HG02943 (cell line): ENCODE measurements around the gene NDUFB10.
"Not testable (repeated sequence)": the region's sequence is repeated elsewhere in the genome, so short reads cannot be mapped to it uniquely, and the experiment has no call there.

Experiments
- ATAC-seq: cut with Tn5 transposase; IDR thresholded peaks from one replicate; pipeline ENCODE4 v1.9.1; 2021; ENCODE audit warnings: mild to moderate bottlenecking, low read depth, moderate library complexity; ENCODE audit not compliant: unreplicated experiment

Gene NDUFB10

DNA sequence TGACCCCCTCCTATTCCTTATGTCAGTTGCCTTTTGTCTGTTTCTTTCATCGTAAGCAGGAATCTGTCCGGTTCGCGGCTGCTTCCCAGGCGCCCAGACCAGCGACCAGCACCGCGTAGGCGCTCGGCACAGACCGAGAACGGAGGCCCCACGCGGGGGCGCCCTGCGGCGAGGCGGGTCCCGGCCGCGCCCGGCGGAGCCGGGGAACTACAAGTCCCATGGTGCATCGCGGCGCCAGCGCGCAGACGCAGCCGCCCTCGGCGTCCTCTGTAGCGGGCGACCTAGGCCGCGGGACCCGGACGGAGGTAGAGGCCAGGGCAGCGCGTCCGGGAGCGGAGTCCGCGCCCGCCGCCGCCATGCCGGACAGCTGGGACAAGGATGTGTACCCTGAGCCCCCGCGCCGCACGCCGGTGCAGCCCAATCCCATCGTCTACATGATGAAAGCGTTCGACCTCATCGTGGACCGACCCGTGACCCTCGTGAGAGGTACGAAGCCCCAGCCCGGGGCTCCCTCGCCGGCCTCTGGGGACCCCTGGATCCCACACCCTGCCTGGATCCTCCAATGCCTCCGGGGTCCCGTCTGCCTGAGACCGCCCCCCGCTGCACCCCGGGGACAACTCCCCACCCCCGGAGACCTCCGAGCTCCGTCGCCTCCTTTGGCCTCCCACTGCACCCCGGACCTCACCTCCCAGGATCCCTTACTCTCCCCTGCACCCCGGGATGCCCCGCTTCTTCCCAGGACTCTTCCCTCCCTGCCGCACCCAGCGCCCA lies at the start of gene NDUFB10:
Gene NDUFB10, plus strand, starts transcription at position 270 of the 771 bp plus-strand sequence. Its CDS starts 87 bp downstream, at position 357.
- peak; percentile 70 for ATAC-seq

DNA sequence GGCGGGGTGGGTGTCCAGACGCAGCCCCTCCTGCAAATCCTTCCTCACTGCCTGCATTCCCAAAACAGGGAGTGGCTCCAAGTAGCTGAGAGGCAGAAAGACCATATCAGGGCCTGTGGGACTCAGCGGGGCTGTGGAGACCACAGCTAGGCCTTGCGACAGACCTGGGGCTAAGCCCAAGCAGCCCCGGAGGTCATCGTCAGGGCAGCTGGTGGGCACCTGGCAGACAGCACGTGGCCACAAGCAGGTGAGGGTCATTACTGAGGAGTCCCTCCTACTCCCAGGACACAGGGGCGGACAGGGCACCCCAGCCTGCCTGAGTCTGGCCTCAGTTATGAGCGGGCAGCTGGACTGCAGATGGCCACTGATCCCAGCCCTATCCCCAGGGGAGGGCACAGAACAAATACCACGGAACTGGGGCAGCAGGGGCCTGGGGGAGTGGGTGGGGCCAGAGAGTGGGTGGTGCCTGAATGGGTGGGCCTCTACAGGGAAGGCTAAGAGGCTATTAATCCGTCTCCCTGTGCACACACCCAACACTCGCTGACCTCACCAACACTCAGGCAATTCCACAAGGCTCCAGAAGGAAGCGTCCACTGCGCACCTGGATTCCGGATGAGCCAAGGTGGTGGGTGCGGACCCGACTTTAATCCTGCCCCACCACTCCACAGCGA lies 49.6 kb upstream of the NDUFB10 start:
- ATAC-seq = no peak

DNA sequence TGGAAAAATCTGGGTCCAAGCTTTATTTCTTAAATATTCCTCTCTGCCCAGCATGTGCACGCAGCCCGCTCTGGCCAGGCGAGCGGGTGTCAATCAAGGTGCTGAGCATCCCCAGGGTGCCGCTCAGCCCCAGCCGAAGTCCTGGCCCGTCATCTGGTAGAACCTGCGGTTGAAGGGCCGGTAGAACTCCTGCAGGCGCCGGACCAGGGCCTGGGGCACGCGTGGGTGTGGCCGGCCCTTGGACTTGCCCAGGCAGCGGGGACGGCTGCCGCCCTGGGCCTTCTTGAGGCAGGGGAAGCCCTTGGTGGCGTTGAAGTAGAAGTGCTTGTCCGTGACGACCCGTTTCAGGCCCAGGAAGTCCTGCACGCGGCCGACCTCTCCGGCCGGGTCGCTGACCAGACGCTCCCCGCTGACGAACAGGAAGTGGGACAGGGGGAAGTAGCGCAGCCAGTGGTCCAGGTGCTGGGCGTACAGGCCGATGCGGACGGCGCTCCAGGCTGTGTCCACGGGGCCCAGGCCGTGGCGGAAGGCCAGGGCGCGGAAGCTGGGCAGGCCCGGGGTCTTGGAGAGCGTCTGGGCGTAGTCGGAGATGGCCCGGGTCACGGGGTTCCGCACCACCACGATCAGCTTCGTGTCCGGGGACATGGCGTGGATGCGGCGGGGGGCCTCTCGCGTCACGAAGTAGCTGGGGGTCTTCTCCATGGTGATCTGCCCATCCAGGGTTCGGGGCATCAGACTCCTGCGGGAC lies 47.7 kb upstream of the NDUFB10 start:
- ATAC-seq = no peak

DNA sequence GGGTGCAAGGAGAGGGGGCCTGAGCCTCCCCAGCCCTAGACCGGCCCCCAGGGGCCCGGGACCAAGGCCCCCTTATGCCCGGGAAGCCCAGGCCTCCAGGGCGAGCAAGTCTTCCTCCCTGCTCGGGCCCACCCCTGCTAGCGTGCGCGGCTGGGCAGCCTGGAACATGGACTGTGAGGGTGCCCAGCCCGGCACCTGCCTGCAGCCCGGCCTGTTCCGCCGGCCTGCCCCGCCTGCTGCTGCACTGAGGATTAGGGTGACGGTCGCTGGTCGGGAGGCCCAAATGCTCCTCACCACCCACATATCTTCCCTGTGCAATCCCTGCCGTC lies 47.2 kb upstream of the NDUFB10 start:
- no peak for ATAC-seq

DNA sequence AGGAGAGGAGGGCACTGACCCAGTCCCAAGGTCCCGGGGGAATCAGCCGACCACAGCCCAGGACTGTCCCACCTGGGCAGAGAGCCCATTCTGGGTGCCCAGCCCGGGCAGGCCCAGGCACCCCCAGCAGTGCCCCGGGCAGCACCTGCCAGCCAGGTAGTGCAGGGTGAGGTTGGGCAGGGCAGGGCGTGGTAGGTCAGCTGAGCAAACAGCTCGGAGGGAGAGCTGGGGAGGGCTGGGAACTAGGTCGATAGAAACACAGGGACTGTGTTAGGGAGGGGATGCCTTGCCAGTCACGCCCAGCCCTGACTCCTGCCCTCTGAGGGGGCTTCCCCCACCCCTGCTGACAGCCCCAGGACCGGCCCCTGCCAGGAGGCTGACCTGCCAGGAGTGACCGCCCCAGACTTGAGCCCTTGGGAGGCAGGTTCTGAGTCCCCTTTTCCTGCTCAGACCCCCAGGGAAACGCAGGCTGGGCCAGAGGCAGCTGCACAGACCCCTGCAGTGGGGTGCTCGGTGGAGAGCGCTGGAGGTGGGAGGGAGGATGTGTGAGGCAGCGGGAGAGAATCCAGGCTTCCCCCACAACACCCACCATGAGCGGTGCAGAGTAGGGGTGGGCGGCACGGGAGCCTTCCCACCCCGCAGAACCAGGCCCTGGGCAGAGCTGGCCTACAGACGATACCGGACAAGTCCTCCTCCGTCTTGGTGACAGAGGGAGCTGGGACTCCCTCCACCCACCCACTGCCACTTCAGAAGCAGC lies 45.8 kb upstream of the NDUFB10 start:
- no peak for ATAC-seq

DNA sequence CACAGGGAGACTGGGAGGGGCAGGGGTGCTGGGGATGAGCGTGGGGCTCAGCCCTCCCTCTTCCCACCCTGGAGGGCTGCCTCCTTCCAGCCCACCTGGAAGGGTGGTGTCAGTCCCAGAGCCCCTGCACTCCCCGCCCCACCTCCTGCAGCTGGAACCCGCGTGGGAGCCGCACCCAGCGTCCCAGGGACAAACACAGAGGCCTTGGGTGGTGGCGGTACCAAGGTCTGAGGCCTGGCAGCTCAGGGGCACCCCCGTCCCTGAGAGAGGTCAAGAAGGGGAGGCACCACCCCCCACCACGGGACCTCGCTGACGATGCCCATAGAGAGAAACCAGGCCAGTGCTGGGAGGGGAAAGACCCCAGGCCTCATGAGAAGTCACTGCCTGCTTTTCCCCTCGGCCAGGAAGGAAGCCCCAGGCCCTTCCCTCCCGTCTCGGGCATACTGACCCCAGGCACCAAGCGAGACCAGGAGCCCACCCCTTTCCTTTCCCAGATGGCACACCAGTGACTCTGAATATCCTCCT lies 45.2 kb upstream of the NDUFB10 start:
- no peak for ATAC-seq

DNA sequence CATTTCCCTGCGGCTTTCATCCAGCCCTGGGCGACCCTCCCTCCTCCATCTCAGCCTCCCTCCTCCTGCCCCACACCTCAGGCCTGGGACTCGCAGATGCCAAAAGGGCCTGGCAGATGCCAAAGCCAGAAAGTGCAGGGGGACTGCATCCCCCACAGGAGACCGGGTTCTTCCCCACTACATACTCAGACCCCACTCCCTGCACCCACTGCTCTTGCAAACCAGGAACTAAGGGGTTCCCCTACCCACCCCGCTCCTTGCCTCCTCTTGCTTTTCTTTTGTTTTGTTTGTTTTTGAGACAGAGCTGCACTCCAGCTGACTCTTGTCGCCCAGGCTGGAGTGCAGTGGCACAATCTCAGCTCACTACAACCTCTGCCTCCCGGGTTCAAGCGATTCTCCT lies 44.4 kb upstream of the NDUFB10 start:
- ATAC-seq = no peak

DNA sequence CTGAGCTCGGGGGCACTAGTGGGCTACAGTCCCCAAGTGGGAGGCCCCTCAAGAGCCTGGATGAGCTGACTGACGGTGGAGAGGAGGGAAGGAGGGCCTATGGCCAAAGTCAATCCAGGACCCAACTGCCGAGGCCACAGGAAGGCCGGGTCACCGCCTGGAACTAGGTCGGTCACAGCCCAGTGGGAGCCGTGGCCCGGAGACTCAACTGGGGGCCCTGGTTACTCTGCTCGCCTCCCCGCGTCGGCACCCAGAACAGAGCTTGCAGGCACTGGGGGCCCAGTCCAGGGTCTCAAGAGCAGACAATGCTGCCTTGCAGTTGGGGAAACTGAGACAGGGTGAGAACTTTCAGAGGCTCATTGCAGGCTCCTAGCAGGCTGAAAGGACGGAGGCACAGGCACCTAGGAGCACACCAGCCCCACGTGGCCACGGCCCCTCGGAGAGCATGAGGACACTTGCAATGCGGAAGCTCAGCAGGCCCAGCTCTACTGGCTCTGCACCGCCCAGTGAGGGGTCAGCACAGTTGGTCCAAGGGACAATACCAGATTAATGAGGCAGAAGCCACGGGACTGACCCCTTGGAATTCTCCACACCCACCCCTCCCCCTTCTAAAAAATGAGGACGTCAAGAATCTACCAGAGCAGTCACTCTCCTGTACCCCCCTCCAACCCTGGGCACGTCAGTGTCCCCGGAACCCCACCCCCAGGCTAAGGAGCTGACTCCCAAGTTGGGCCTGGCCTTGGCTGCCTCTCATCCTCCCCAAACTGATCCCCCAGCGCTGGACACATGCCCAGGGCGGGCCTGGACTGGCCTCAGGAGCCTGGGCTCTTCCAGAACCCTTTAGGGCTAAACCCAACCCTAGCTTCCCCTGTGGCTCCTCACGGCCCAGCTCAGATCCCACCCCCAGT lies 43.4 kb upstream of the NDUFB10 start:
- ATAC-seq = no peak

DNA sequence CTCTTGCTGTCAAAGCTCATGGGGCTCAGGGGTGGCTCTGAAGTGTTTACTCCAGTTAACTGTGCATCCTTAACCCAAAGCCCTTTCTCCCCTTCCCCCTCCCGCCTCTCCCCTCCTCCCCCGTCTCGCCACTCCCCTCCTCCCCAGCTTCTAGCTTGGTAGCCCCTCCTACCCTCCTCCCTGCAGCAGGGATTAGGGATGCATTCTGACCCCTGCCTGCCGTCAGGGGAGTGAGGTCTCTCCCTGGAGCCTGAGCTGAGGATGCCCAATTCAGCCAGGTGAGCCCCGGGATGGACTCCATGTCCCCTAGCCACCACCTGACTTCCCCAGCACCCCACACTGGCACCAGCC lies 42.7 kb upstream of the NDUFB10 start:
- ATAC-seq = no peak

DNA sequence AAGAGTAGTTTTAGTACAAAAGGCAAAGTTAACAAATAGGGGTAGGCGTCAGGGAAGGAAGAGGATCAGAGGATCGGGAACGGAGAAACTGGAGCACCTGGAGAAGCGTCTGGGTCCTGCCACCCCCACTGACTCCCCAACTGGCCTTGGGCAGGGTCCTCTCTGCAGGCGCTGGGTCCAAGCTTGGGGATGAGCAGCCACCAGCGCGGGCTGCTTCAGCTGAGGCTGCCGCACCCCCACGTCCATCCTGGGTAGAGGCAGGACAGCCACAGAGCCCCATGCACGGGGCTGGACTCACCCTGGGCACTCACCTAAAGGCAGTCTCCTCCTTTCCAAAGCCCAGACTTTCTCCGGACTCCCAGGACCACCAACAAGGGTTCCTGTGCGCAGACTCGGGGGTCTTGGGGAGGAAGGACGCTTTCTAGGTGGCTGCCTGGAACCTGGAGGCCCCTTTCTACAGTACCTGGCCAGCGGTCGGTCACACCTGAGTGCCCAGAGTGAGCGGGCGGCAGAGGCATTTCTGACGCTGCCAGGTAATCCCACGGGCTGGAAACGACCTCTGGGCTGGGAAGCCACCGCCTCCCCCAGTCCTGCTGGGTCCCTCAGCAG lies 42.2 kb upstream of the NDUFB10 start:
- ATAC-seq = no peak

DNA sequence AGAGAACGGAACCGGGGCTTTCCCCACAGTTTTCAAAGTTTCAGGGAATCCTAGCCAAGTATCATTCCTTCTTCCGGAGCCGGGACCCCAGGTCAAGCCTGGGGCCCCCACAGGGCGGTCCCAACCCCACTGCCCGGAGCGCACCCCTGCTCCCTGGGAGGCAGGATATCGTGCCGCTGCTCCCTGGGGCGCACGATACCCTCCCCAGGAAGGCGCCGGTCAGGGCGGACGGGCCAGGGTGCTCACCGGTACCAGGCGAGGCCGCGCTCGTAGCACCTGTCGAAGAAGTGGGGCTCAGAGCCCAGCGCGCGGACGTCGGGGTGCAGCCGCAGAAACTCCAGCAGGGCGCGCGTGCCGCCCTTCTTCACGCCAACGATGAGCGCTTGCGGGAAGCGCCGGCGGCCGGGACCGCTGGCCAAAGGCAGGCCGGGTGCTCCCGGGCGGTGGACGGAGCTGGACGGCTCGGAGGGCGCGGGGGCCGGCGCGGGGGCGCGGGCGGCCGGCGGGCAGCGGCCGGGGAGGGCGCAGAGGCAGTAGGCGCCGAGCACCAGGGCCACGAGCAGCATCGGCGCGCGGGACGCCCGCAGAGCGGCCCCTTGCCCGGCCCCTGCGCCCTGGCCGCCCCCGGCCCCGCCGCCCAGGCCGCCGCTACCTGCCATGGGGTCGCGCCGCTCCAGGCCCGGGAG lies 41.5 kb upstream of the NDUFB10 start:
- no peak for ATAC-seq

DNA sequence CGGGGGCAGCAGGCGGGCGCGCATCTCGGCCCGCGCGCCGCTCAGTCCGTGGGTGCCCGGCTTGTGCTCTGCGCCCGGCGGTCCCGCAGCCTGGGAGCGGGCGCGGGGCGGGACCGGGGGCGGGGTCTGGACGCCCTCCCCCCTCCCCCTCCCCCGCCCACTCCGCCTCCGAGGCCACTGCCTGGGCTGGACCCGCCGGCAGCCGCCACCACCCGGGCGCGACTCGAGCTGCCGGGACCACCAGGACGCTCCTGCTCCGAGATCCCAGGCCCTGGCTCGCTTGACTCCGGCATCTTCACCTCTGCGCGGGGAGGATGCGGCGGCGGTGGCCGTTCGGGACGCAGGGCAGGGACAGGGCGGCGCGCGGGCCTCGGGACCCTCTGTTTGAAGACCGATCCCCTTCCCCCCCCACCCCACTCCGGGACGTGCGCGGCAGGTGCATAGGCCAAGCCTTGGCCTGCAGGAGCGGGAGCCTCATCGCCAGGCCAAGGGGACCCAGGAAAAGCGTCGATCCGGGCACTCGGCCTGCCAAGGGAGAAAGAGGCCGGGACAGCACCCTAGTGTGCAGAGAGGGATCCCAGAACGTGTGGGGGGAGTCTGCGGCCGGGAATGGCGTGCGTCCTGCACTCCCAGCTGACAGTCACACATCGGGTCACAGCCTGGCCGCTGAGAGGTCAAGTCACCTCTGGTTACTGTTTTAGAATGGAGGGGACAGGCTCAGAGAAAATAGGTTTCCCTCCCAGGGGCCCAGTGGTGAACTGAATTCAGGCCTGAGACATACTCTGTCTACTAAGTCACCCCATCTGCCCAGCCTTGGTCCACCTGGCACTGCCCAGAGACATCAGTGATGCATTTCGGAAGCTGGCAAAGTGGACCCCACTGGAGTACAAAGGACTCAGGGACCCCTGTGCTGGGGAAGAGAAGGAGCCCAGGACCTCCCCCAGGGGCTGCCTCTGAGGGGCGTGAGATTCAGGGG lies 40.7 kb upstream of the NDUFB10 start, which contains the start of gene HS3ST6:
Gene HS3ST6, minus strand, starts transcription at position 65 of the 976 bp plus-strand sequence. CDS start 92 bp downstream, outside the sequence.
- ATAC-seq = no peak

DNA sequence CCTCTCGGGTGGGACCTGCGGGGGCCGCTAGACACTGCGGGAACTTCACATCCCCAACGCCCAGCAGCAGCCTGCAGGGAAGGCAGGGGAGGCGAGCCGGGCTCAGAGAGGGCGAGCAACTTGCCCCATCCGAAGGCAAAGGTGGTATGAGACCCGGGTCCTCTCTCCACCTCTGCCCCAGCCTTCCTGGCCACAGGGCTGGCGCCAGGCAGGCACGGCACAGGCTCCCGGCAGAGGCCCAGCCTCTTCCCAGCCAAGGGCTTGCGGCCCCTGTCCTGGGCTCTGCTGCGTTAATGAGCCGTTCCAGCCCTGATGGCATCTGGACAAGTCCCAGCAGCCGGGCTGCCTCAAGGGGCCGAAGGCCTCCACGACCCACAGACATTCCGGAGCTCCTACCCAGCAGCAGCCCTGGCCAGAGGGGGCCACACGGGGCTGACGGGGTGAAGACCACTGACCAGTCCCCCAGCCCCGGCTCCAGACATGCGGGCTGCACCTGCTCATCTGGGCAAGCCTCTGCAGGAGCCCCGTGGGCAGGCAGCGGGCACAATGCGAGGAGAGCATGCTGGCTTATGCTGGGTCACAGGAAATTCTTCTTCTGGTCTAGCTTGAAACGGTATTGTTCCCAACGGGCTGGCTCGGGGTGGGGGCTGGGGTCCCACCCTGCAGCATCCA lies 39.9 kb upstream of the NDUFB10 start:
- no peak for ATAC-seq

DNA sequence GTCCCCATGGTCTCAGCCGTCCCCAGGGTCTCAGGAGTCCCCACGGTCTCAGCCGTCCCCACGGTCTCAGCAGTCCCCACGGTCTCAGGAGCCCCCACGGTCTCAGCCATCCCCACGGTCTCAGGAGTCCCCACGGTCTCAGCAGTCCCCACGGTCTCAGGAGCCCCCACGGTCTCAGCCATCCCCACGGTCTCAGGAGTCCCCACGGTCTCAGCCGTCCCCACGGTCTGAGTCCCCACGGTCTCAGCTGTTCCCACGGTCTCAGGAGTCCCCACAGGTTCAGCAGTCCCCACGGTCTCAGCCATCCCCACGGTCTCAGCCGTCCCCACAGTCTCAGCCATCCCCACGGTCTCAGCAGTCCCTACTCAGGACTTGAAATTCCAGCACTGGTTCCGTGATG lies 39.2 kb upstream of the NDUFB10 start:
- not testable (repeated sequence) for ATAC-seq

DNA sequence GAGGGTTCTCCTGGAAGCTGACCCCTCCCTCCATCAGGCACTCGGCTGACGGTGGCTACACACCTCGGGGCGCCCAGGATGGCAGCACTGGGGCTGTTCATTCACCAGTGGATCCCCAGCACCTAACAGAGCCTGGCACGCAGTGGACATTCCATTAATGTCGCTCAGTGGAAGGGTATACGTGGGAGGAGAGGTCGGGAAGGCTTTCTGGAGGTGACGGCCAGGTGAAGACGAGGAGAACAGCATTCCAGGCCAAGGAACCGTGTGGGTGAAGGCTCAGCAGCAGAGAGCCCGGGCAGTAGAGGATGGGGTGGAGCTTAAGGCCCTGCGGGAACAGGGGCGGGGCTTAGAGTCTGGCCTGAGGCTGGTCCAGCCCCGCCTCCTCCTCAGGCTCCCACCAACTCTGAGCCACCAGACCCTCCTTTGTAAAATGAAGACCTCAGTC lies 38.6 kb upstream of the NDUFB10 start:
- no peak for ATAC-seq

DNA sequence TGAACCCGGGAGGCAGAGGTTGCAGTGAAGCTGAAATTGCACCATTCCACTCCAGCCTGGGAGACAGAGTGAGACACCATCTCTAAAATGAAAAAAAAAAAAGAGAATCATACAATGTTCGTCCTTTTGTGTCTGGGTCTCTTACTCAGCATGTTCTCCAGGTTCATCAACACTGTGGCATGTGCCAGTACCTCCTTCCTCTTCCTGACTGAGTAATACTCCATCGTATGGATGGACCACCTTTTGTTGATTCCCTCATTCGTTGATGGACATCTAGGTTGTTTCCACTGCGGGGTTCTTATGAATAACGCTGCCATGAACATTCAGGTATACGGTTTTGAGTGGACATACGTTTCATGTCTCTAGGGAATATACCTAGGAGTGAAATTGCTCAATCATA lies 37.0 kb upstream of the NDUFB10 start:
- no peak for ATAC-seq
